GM18507 (cell line): ENCODE measurements around the gene MST1R.

Experiments
- DNase-seq: peaks from one replicate; pipeline ENCODE4 v3.0.0; 2011; ENCODE audit warnings: low read depth; ENCODE audit not compliant: insufficient read length; ENCODE audit errors: extremely low spot score
- FAIRE-seq: peaks from 2 replicates; lab custom pipeline; 2011; peaks lifted over from hg19 to GRCh38; lab: Jason Lieb, UNC

The MST1R gene

GRCh38 chr3:49844464-49845183 is 59.0 kb downstream of the MST1R start:
- DNase-seq (no peak), FAIRE-seq (no peak)

- DNase-seq (no peak), FAIRE-seq (no peak)
Observed at GRCh38 chr3:49842843-49843517, 60.7 kb downstream of the MST1R start.

- DNase-seq (no peak), FAIRE-seq (no peak)
Observed at GRCh38 chr3:49841806-49842205, 61.9 kb downstream of the MST1R start.

- no peak for DNase-seq
- FAIRE-seq, result no peak
Observed at GRCh38 chr3:49841126-49841696, 62.5 kb downstream of the MST1R start.

GRCh38 chr3:49840388-49840787 is 63.3 kb downstream of the MST1R start:
- DNase-seq, result no peak
- FAIRE-seq, result no peak

GRCh38 chr3:49839193-49839809 is 64.4 kb downstream of the MST1R start:
- DNase-seq, result peak; percentile 56
- FAIRE-seq, result peak; percentile 91
